Measurements from ENCODE around the gene GNRHR. TPM values are rescaled to one million over a fixed set of nuclear protein-coding genes. Genes with fewer than 3 reads are reported as not detected.

GNRHR gene
- total and polyA plus RNA-seq, 2 experiments from 2014 or later, result 0.10 TPM; not detected in 1

GRCh38 chr4:67751260-67751659, 2.9 kb downstream of the GNRHR start (continued):
- TF ChIP-seq ZNF462 (CRISPR knock-in tag; IDR thresholded peaks at IDR 0.05), result no peak

- H3K36me3 ChIP-seq (ENCODE audit: insufficient read depth), result no peaks in the 10 kb centered on the region
- DNase-seq (ENCODE audit: low spot score) (no peak), ATAC-seq (no peak)
- H3K4me1 Mint-ChIP-seq, result no peaks in the 10 kb centered on the region; the same call in 1 of the 3 replicates
- H3K9me3 Mint-ChIP-seq, result no peaks in the 10 kb centered on the region
- no peaks in the 10 kb centered on the region for H3K36me3 Mint-ChIP-seq (ENCODE audit: low read depth)
- no peaks in the 10 kb centered on the region for H3F3A ChIP-seq (replicated peaks; ENCODE audit: low read depth)
- no peak overlapping the region for H3K27ac ChIP-seq (ENCODE audit: low read depth)
- H3K27ac Mint-ChIP-seq, result no peak overlapping the region
- H3K27me3 ChIP-seq (ENCODE audit: insufficient read depth), result no peaks in the 10 kb centered on the region
- H3K4me2 ChIP-seq, result no peak overlapping the region
- no peak overlapping the region for H3K4me3 ChIP-seq
- H3K27me3 Mint-ChIP-seq (ENCODE audit: insufficient read depth, low read depth, poor library complexity), result no peaks in the 10 kb centered on the region
- no peak overlapping the region for H3K4me3 Mint-ChIP-seq
- H3K79me2 ChIP-seq (replicated peaks; ENCODE audit: insufficient read depth), result no peaks in the 10 kb centered on the region
- no peak overlapping the region for H2AFZ ChIP-seq
- no peaks in the 10 kb centered on the region for H4K20me1 ChIP-seq (replicated peaks; ENCODE audit: insufficient read depth)
- H3K9me2 ChIP-seq (ENCODE audit: insufficient read depth), result no peaks in the 10 kb centered on the region
- H3K4me1 ChIP-seq (ENCODE audit: insufficient read depth), result no peaks in the 10 kb centered on the region
- TF ChIP-seq NANOG (IDR thresholded peaks at IDR 0.05; ENCODE audit: borderline replicate concordance) (no peak), JUNB (IDR thresholded peaks at IDR 0.05; ENCODE audit: unreplicated experiment) (no peak), STAT1 (IDR thresholded peaks at IDR 0.05; ENCODE audit: unreplicated experiment) (no peak), EZH2phosphoT487 (IDR thresholded peaks at IDR 0.05; ENCODE audit: unreplicated experiment) (no peak), ZNF462 (CRISPR knock-in tag; IDR thresholded peaks at IDR 0.05) (no peak), POLR2AphosphoS5 (IDR thresholded peaks at IDR 0.05; ENCODE audit: low read depth) (no peak), ZNF331 (CRISPR knock-in tag; IDR thresholded peaks at IDR 0.05; ENCODE audit: low read depth) (no peak), CREB1 (CRISPR knock-in tag; IDR thresholded peaks at IDR 0.05; ENCODE audit: low read depth) (no peak), EZH2 (IDR thresholded peaks at IDR 0.05; ENCODE audit: low read depth, unreplicated experiment) (no peak)
These were observed 3.5 kb downstream of the GNRHR start for GRCh38 chr4:67750691-67751090.

All from GM23338 (cell line).